Measurements from ENCODE around the gene RAB39A. TPM values are rescaled to one million over a fixed set of nuclear protein-coding genes. Genes with fewer than 3 reads are reported as not detected.
A peak's percentile ranks its signal among the peaks of the same experiment; 100 is the strongest.
"Not testable (repeated sequence)": the region's sequence is repeated elsewhere in the genome, so short reads cannot be mapped to it uniquely, and the experiment has no call there.

The RAB39A gene
- total RNA-seq, 1 donor from 2014 or later = 1.7 TPM

DNA sequence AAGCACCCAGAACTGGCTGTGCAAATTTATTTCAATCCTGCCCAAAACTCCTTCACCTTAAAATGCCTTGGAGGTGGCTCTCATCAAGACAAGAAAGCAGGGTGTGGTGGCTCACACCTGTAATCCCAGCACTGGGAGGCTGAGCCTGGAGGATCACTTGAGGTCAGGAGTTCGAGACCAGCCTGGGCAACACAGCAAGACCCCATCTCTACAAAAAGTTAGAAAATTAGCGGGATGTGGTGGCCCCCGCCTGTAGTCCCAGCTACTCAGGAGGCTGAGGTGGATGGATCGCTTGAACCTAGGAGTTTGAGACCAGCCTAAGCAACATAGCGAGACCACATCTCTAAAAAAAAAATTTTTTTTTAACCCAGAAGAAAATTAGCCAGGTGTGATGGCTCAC, 689 bp upstream of the RAB39A start:
- no peaks in the 10 kb centered on the region for H3K9me3 ChIP-seq
- intact Hi-C loops (cut with DNase I) = no loop called here
- no peak for TF ChIP-seq POLR2A (IDR thresholded peaks at IDR 0.05)
- TF ChIP-seq POLR2AphosphoS5 (IDR thresholded peaks at IDR 0.05; ENCODE audit: insufficient read depth in 1 of 2, low read depth in 1 of 2) = no peak
- TF ChIP-seq, protein P1, sequence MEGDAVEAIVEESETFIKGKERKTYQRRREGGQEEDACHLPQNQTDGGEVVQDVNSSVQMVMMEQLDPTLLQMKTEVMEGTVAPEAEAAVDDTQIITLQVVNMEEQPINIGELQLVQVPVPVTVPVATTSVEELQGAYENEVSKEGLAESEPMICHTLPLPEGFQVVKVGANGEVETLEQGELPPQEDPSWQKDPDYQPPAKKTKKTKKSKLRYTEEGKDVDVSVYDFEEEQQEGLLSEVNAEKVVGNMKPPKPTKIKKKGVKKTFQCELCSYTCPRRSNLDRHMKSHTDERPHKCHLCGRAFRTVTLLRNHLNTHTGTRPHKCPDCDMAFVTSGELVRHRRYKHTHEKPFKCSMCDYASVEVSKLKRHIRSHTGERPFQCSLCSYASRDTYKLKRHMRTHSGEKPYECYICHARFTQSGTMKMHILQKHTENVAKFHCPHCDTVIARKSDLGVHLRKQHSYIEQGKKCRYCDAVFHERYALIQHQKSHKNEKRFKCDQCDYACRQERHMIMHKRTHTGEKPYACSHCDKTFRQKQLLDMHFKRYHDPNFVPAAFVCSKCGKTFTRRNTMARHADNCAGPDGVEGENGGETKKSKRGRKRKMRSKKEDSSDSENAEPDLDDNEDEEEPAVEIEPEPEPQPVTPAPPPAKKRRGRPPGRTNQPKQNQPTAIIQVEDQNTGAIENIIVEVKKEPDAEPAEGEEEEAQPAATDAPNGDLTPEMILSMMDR (IDR thresholded peaks at IDR 0.05) = no peak
- H3K27me3 ChIP-seq = peaks cover 5% of the 10 kb centered on the region
- no peaks in the 10 kb centered on the region for H3K36me3 ChIP-seq
- H3K4me1 ChIP-seq = peaks cover 10% of the 10 kb centered on the region
- DNase-seq (ENCODE audit: extremely low spot score in 2 of 2) = no peak
- H3K4me3 ChIP-seq = no peak overlapping the region
- no peak overlapping the region for H3K27ac ChIP-seq

DNA sequence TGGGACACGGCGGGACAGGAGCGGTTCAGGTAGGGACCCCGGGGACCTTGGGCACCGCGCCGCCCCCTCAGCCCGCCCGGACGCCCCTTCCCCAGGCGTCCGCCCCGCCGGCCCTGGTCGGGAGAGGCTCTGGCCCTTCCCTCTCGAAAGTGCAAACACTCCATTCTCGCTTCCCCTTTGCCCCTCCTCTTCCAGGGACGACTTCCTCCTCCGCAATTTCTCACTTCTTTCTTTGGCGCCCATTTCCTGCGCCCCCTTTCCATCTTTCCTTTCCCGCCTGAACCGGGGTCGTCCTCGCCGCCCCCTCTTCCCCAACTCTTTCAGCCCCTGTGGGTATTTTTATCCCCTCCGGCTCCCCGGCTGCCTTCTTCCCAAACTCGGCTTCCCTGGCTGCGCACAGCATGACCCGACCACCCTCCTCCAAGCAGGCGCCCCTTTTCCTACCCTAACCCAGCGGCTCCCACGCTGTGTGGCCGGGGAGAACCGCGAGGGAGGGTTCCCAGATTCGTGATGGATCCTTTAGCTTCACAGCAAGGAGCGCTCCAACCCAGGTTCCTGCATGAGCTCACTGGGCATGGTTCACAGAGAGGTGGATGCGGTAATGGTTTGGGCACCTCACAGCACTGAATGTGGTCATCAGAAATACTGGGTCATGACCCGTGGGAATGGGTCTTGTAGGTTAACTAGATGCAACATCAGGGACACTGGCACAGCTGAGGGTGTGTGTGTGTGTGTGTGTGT, 689 bp downstream of the RAB39A start:
- Histone ChIP-seq H3K27ac (no peak overlapping the region), H3K27me3 (peaks cover 5% of the 10 kb centered on the region), H3K4me3 (peak overlapping the region; percentile 37 to 40), H3K4me1 (peaks cover 10% of the 10 kb centered on the region), H3K9me3 (no peaks in the 10 kb centered on the region), H3K36me3 (no peaks in the 10 kb centered on the region)
- DNase-seq (ENCODE audit: extremely low spot score in 2 of 2) = no peak
- intact Hi-C loops (cut with DNase I) = no loop called here
- TF ChIP-seq, protein P1 (IDR thresholded peaks at IDR 0.05) = no peak
- TF ChIP-seq POLR2AphosphoS5 (IDR thresholded peaks at IDR 0.05; ENCODE audit: insufficient read depth in 1 of 2, low read depth in 1 of 2) (no peak), POLR2A (IDR thresholded peaks at IDR 0.05) (no peak)

DNA sequence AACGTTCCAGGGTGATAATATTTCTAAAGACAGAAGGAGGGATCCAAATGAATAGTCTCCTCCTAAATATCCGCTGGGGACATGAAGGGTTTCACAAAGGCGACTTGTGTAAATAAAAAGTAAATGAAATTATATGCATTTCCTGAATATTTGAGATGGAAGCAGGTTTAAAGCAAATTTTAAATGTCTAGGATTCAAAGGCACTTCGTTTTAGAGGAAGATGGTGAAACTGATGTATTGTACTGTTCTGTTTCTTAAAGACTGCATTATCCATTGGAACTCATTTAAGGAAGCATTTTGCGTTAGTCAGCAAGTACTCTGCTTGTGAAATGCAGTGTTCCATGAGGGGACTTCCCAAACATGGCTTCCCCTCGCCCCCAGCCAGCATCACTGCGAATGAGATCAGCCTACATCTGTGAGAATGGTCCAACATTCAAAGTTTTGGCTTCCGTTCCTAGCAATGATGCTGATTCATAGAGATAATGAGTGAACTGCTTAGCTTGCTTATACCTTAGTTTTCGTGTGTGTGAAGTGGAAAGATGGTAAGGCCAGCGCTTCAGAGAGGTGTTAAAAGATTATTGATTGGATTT, 1.5 kb downstream of the RAB39A start:
- intact Hi-C loops (cut with DNase I) = no loop called here
- Histone ChIP-seq H3K4me3 (no peak overlapping the region), H3K4me1 (peaks cover 10% of the 10 kb centered on the region), H3K36me3 (no peaks in the 10 kb centered on the region), H3K27me3 (peaks cover 5% of the 10 kb centered on the region), H3K9me3 (no peaks in the 10 kb centered on the region), H3K27ac (no peak overlapping the region)
- no peak for TF ChIP-seq POLR2A (IDR thresholded peaks at IDR 0.05)
- TF ChIP-seq, protein P1 (IDR thresholded peaks at IDR 0.05) = no peak
- DNase-seq (ENCODE audit: extremely low spot score in 2 of 2) = no peak

DNA sequence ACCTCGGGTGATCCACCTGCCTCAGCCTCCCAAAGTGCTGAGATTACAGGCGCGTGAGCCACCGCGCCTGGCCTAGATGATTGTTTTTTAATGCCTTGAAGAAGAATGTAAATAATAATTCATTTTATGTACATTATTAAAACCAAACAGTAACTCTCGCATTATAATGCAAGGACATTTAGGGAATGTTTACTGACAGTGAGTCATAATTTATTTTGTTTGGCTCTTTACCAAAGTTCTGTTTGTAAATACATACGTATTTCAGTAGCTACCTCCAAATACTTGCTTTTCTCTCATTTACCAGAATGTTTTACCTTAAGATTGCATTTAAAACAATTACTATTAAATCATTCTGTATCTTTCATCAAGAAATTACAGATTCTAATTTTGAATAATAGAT, 3.0 kb downstream of the RAB39A start:
- H3K27ac ChIP-seq = no peak overlapping the region
- H3K4me3 ChIP-seq = no peak overlapping the region
- H3K9me3 ChIP-seq = no peaks in the 10 kb centered on the region
- no peak for TF ChIP-seq POLR2AphosphoS5 (IDR thresholded peaks at IDR 0.05; ENCODE audit: insufficient read depth in 1 of 2, low read depth in 1 of 2)
- TF ChIP-seq, protein P1 (IDR thresholded peaks at IDR 0.05) = no peak
- no peak for TF ChIP-seq POLR2A (IDR thresholded peaks at IDR 0.05)
- no peaks in the 10 kb centered on the region for H3K36me3 ChIP-seq
- intact Hi-C loops (cut with DNase I) = no loop called here
- DNase-seq (ENCODE audit: extremely low spot score in 2 of 2) = no peak
- peaks cover 5% of the 10 kb centered on the region for H3K27me3 ChIP-seq
- H3K4me1 ChIP-seq = peaks cover 10% of the 10 kb centered on the region

DNA sequence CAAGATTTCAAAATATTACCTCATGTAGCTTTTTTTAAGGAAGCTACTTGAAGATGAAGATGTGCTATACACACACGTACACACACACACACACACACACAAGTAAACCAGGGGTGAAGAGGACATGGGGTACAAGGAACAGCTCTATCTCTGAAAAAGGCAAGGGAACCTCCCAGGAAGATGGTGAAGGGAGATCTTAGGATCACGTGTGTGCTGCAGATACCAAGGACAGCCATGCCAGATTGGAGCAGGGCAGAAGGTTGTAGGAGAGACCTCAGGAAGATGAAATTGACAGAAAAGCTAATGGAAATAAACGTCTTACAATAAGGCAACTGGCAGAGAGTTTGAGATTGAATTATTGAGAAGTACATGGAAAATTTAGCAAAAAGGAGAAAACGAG, 19.7 kb downstream of the RAB39A start:
- no peaks in the 10 kb centered on the region for H3K4me1 ChIP-seq
- H3K27me3 ChIP-seq = no peaks in the 10 kb centered on the region
- no peaks in the 10 kb centered on the region for H3K9me3 ChIP-seq
- intact Hi-C loops (cut with DNase I) = no loop called here
- no peak for DNase-seq (ENCODE audit: extremely low spot score in 2 of 2)
- TF ChIP-seq POLR2AphosphoS5 (IDR thresholded peaks at IDR 0.05; ENCODE audit: insufficient read depth in 1 of 2, low read depth in 1 of 2) = no peak
- TF ChIP-seq POLR2A (IDR thresholded peaks at IDR 0.05) = no peak
- TF ChIP-seq, protein P1 (IDR thresholded peaks at IDR 0.05) = no peak
- no peaks in the 10 kb centered on the region for H3K36me3 ChIP-seq
- H3K27ac ChIP-seq = no peak overlapping the region
- no peak overlapping the region for H3K4me3 ChIP-seq

DNA sequence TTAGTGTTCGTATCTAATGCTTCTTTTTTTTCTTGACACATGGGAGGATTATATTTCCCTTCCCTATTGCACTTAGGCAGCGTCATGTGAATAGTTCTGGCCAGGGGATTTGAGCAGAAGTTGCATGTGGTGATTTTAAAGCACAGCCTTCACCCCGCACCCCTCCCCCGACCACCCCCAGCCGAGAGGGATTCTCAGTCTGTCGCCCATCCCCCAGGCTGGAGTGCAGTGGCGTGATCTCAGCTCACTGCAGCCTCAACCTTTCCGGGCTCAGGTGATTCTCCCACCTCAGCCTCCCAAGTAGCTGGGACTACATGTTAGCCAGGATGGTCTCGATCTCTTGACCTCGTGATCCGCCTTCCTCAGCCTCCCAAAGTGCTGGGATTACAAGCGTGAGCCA, 20.1 kb downstream of the RAB39A start:
- H3K9me3 ChIP-seq; H3K27me3 ChIP-seq; H3K27ac ChIP-seq; H3K4me3 ChIP-seq; DNase-seq (ENCODE audit: extremely low spot score in 2 of 2); intact Hi-C loops (cut with DNase I); H3K36me3 ChIP-seq; H3K4me1 ChIP-seq: not testable (repeated sequence)
